A673 (cell line): ENCODE results near the gene APMAP. TPM values are rescaled to one million over a fixed set of nuclear protein-coding genes. Genes with fewer than 3 reads are reported as not detected.

Source experiments
- BruUV-seq: library from RNA; stranded (reverse); fragments of 400-500 nt; replicated peaks from 2 replicates; lab custom pipeline; 2021; lab: Mats Ljungman, UMichigan
- CTCF ChIA-PET: fragments of 300-600 bp; sonication (Branson Sonifier 250); formaldehyde crosslinking; loops from one replicate; lab custom pipeline; 2022; ENCODE audit warnings: antibody characterized with exemption; lab: Charles Lee
- POLR2A ChIA-PET: fragments of 300-600 bp; sonication (Branson Sonifier 250); formaldehyde crosslinking; loops from one replicate; lab custom pipeline; 2022; ENCODE audit warnings: antibody characterized with exemption; ENCODE audit not compliant: low non-redundant PET; lab: Charles Lee
- DNase-seq: peaks from one replicate; pipeline ENCODE4 v3.0.0-alpha.2; 2015; ENCODE audit warnings: low spot score
- H3K27ac ChIP-seq: fragments of 200-600 bp; sonication (generic); 2 replicates; pipeline ENCODE4 v1.5.1; 2016; ENCODE audit warnings: mixed run types, low read depth, mild to moderate bottlenecking, mixed read lengths, antibody characterized with exemption, low read length; ENCODE audit not compliant: poor library complexity, severe bottlenecking
- H3K27me3 ChIP-seq: fragments of 200-600 bp; sonication (generic); replicated peaks from 2 replicates; pipeline ENCODE4 v1.6.1; 2017; ENCODE audit warnings: mixed run types, low read depth, mild to moderate bottlenecking, mixed read lengths, antibody characterized with exemption, low read length; ENCODE audit not compliant: insufficient read depth, poor library complexity
- H3K36me3 ChIP-seq: fragments of 200-600 bp; sonication (generic); 2 replicates; pipeline ENCODE4 v1.6.1; 2016; ENCODE audit warnings: mixed run types, mild to moderate bottlenecking, mixed read lengths, antibody characterized with exemption, low read length; ENCODE audit not compliant: insufficient read depth, poor library complexity, severe bottlenecking
- H3K4me1 ChIP-seq: fragments of 200-600 bp; sonication (generic); 2 replicates; pipeline ENCODE4 v1.6.1; 2017; ENCODE audit warnings: mixed run types, mild to moderate bottlenecking, mixed read lengths, antibody characterized with exemption, low read length; ENCODE audit not compliant: insufficient read depth, poor library complexity, severe bottlenecking
- H3K4me3 ChIP-seq: fragments of 200-600 bp; sonication (generic); 2 replicates; pipeline ENCODE4 v1.5.1; 2016; ENCODE audit warnings: low read depth, mixed run types, mild to moderate bottlenecking, mixed read lengths, low read length; ENCODE audit not compliant: poor library complexity, severe bottlenecking
- H3K9me3 ChIP-seq: fragments of 200-600 bp; sonication (generic); 2 replicates; pipeline ENCODE4 v1.6.1; 2016; ENCODE audit warnings: mixed run types, low read depth, mild to moderate bottlenecking, mixed read lengths, antibody characterized with exemption, low read length; ENCODE audit not compliant: poor library complexity, severe bottlenecking
- EZH2 ChIP-seq: fragments of 200-600 bp; sonication (generic); IDR thresholded peaks from 2 replicates; pipeline ENCODE4 v1.6.1; 2017; ENCODE audit warnings: borderline replicate concordance, low read depth, mild to moderate bottlenecking, mixed read lengths, antibody characterized with exemption, low read length; ENCODE audit not compliant: poor library complexity, severe bottlenecking
- intact Hi-C: fragments of 100-400 bp; cut with micrococcal nuclease; formaldehyde crosslinking; loops from one replicate; pipeline ENCODE4 v1.10.0; 2022; ENCODE audit not compliant: unreplicated experiment
- total RNA-seq: library from RNA; stranded (reverse); gene quantifications from 2 replicates; pipeline ENCODE4 v1.2.3, GENCODE V29; 2021
- TF ChIP-seq, protein P1 (sequence below): fragments of 300-800, 200-600 bp; sonication (generic); conservative IDR thresholded peaks from 2 replicates; pipeline ENCODE4 v1.5.1; 2017; ENCODE audit warnings: low read depth, mild to moderate bottlenecking, antibody characterized with exemption, low read length, moderate library complexity, mixed read lengths

The APMAP gene
- total RNA-seq, 1 experiment from 2014 or later: 70.3 TPM

GRCh38 chr20:24954151-24954550 lies 38.4 kb downstream of the APMAP start:
- no peak overlapping the region for H3K4me3 ChIP-seq
- BruUV-seq: no TSS peak
- CTCF ChIA-PET: no interaction called here
- no peaks in the 10 kb centered on the region for H3K4me1 ChIP-seq
- no peak overlapping the region for H3K27ac ChIP-seq
- intact Hi-C loops: no loop called here
- POLR2A ChIA-PET: no interaction called here
- no peak for TF ChIP-seq EZH2
- TF ChIP-seq, protein P1, sequence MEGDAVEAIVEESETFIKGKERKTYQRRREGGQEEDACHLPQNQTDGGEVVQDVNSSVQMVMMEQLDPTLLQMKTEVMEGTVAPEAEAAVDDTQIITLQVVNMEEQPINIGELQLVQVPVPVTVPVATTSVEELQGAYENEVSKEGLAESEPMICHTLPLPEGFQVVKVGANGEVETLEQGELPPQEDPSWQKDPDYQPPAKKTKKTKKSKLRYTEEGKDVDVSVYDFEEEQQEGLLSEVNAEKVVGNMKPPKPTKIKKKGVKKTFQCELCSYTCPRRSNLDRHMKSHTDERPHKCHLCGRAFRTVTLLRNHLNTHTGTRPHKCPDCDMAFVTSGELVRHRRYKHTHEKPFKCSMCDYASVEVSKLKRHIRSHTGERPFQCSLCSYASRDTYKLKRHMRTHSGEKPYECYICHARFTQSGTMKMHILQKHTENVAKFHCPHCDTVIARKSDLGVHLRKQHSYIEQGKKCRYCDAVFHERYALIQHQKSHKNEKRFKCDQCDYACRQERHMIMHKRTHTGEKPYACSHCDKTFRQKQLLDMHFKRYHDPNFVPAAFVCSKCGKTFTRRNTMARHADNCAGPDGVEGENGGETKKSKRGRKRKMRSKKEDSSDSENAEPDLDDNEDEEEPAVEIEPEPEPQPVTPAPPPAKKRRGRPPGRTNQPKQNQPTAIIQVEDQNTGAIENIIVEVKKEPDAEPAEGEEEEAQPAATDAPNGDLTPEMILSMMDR: no peak
- H3K27me3 ChIP-seq: no peaks in the 10 kb centered on the region
- H3K36me3 ChIP-seq: no peaks in the 10 kb centered on the region
- no peaks in the 10 kb centered on the region for H3K9me3 ChIP-seq
- DNase-seq: no peak

- intact Hi-C loops: no loop called here
- POLR2A ChIA-PET: no interaction called here
These were observed 38.9 kb downstream of the APMAP start for GRCh38 chr20:24953621-24954133.

GRCh38 chr20:24953209-24953575 lies 39.4 kb downstream of the APMAP start:
- no peaks in the 10 kb centered on the region for H3K27me3 ChIP-seq
- no TSS peak for BruUV-seq
- H3K4me3 ChIP-seq: no peak overlapping the region
- no peaks in the 10 kb centered on the region for H3K9me3 ChIP-seq
- H3K36me3 ChIP-seq: no peaks in the 10 kb centered on the region
- no peak for DNase-seq
- ChIA-PET POLR2A (no interaction called here), CTCF (no interaction called here)
- H3K27ac ChIP-seq: no peak overlapping the region
- TF ChIP-seq, protein P1: no peak
- no peak for TF ChIP-seq EZH2
- intact Hi-C loops: no loop called here
- H3K4me1 ChIP-seq: no peaks in the 10 kb centered on the region

More at GRCh38 chr20:24953621-24954133, 38.9 kb downstream of the APMAP start:
- H3K4me3 ChIP-seq: no peak overlapping the region
- CTCF ChIA-PET: no interaction called here
- no peak for DNase-seq
- no peaks in the 10 kb centered on the region for H3K9me3 ChIP-seq
- no peak for TF ChIP-seq EZH2
- TF ChIP-seq, protein P1: no peak
- no peaks in the 10 kb centered on the region for H3K27me3 ChIP-seq
- H3K36me3 ChIP-seq: no peaks in the 10 kb centered on the region
- no TSS peak for BruUV-seq
- H3K4me1 ChIP-seq: no peaks in the 10 kb centered on the region
- no peak overlapping the region for H3K27ac ChIP-seq
